ELF-1 (cell line): Measurements from ENCODE around the gene GTPBP3.

Experiments used
- DNase-seq: peaks from one replicate; pipeline ENCODE4 v3.0.0-alpha.2; 2016; ENCODE audit warnings: low read depth, low spot score

Gene GTPBP3

GRCh38 chr19:17309198-17309964 is 28.0 kb upstream of the GTPBP3 start, which contains the start of gene DDA1:
TSS of gene DDA1 (plus strand) at chr19:17309563. CDS start at chr19:17309655, 92 bp downstream.
- DNase-seq: peak; percentile 99

- no peak for DNase-seq
Observed at GRCh38 chr19:17309965-17310461, 27.3 kb upstream of the GTPBP3 start.

DNA sequence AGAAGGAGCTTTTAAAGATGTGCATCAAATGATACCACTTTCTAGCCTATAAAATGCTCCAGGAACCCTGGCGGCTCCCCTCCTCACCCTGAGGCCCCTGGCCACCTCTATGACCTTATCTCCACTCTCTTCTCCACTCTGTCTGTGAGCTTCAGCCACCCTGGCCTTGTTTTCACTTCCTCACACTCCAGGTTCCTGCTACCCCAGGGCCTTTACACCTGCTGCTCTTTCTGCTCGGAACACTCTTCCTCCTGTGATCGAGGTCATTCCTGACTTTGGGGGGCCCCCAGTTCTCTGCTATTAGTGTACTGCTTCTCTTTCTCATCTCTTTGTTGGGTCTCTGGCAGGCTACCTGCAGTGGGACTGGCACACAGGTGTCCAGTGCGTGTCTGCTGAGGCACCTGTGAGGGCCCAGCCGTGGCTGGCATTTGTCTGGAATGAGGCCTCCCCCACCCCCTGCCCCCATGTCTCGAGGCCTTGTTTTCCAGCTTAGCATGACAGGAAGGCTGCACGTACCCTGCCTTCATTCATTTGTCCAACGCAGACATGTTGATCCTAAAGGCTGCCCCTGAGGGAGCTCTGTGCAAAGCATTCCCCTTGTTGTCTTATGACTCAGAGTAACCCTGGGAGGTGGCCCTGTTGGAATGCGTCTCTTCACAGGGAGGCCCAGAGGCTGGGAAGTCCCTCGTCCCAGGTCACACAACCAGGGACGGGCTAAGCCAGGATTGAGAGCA is 25.7 kb upstream of the GTPBP3 start:
- DNase-seq: peak; percentile 86

DNA sequence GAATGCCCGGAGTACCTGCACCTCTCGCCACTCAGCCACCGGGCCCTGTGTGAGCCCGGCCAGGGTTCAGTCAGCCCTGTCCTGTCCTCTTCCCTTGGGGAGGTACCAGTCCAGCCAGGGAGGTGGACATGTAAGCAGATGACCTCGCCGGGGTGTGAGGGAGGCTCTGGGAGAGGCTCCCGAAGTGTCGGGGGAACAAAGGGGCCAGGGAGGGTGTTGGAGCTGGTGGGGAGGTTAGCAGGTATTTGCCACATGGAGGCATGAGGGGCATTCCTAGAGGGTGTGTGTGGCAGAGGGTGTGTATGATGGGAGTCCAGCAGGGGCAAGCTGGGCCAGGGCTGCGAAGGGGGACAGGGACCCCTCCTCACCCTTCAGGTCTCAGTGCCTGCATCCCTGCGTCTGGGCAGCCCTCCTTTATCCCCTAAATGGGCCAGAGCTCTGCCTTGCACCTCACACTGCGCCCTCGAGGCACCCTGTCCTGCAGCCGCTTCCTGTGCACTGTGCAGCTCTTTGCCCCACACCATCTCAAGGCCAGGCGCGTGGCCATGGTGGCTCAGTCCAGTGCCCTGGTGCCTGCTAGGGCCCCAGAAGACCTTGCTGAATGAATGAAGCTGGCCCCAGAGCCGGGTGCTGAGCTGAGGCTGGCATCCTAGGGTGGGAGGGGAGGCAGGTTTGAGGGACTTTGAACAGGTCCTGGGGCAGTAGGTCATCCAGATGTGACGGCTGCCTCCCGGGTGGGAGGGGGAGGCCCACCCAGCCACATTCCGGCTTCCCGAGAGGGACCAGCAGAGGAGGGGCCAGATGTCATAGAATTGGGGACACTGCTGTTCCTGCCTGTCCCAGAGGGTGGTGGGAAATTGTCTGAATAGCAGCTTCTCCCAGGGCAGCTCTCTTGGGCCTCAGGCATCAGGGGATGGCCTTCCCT is 24.9 kb upstream of the GTPBP3 start:
- DNase-seq: no peak

DNA sequence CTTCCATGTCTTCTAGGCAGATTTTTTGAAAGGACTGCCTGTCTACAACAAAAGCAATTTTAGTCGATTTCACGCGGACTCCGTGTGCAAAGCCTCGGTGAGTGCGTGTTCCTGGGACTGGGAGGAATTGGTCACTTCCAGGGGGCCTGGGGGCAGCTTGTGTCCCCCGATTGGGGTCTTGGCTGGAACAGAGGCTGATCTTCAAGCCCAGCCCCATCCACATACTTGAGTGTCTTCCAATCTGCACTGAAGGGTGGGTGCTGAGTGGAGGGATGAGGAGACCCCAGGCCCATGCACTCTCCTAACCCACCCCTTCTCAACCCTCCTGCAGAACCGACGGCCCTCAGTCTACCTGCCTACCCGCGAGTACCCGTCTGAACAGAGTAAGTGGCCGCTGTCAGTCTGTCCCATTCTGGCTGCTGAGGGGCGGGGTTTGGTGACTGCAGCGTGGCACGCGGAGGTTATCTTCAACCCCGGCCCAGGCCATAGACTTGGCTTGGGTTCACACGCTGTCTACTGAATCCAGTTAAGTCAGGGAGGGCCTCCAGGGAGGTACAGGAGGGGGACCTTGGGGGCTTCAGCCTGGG is 23.3 kb upstream of the GTPBP3 start:
- no peak for DNase-seq

DNA sequence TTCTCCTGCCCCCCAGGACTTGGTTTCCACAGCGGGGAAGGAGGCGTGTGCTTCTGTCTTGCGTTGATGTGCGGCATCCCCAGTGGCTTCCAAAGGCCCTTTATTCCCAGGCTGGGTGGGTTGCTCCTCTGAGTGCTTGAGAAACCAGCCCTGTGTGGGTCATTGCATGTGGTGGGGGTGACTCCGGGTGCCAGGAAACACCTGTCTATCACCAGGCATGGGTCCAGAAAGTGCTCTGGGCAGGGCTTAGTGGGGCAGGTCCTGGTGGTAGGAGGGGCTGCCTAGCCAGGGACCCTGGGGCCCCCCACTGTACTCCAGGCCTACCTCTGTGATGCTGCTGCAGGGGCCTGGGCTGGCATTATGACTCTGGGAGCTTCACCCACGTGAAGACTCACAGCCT is 18.4 kb upstream of the GTPBP3 start:
- DNase-seq: no peak

DNA sequence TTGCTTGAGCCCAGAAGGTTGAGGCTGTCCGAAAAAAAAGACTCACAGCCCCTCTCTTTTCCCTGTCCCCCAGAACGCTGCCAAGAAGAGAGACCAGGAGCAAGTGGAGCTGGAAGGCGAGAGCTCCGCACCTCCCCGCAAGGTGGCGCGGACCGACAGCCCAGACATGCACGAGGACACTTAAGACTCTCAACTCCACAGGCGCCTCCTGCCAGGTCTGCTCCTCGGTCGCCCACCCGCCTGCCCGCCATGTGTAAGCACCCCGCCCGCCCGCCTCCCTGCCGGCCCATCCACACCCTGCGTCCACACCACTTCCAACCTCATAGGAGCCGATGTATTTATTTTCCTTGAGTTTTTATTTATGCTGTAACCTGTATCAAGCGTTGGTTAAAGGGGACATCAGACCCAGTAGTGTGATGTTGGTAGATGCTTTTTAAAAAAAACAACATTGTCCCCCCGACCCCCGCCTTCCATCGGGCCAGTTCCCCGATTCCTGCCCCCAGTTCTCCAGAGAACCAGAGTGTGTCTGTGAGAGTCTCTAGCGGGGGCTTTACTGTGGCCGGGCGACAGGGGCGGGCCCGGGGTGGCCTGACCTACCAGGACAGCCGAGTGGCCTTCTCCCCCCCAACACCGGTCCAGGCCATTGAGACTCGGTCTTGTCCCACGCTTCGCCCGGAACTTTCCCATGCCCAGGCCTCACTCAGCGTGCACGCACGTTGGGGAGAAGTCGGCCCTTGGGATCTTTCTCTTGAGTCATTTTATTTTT is 17.7 kb upstream of the GTPBP3 start:
- DNase-seq: no peak

DNA sequence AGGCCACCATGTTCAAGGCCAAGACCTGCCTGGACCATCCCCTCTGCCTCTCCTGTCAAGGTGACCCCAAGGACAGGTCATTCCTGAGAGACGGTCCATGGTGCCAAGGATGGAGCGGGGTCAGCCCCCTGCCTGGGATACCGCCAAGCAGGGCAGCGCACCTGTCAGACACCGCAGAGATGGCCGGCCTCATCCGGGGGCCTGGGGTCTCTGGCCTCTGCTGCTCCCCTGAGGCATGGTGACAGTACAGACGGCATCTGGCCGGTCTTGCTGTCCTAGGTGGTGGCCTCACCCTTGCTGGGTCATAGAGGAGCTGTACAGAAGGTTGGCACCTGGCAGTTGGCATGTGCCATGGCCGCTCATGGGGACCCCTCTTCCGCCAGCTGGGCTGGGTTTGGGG is 16.9 kb upstream of the GTPBP3 start:
- DNase-seq: no peak

GRCh38 chr19:17321655-17322489 is 15.5 kb upstream of the GTPBP3 start:
- DNase-seq: no peak

GRCh38 chr19:17322854-17323253 is 14.5 kb upstream of the GTPBP3 start:
- DNase-seq: no peak

- DNase-seq: no peak
Observed at GRCh38 chr19:17323300-17323963, 13.9 kb upstream of the GTPBP3 start.

GRCh38 chr19:17323964-17324332 is 13.4 kb upstream of the GTPBP3 start:
- DNase-seq: peak; percentile 71

DNA sequence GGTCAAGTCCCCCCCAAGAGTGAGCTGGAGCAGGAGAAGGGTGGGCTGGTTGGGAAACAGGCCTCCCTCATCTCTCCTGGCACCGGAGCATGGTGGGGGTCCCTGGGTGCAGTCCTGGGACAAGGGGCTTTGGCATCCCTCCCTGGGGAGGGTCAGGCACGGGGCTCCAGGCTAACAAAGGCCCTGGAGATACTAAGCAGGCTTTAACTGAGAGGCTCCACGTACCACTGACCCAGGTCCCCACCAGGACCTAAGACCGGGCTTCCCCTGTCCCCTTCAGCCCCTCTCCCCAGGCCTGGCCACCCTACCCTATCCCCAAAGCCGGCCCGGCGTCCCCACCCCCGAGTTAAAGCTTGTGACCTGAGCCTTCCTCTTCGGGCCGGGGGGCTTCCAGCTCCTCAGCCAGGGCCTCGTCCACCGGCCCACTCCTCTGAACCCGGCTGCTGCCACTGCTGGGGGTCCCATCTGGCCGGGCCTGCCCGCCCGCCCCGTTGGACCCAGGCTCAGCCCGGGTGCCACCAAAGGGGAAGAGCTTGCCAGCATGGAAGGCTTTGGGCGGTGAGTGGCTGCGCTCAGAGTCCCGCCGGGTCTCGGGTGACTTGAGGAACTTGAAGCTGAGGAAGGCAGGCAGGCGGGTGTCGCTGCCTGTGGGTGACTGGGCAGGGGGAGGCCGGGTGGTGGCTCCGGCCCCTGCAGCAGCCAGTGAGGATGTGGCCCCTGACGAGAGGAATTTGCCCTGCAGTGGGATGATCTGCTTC is 12.8 kb upstream of the GTPBP3 start:
- no peak for DNase-seq

GRCh38 chr19:17325133-17325532 is 12.2 kb upstream of the GTPBP3 start:
- no peak for DNase-seq

- no peak for DNase-seq
Observed at GRCh38 chr19:17325881-17326594, 11.3 kb upstream of the GTPBP3 start.

DNA sequence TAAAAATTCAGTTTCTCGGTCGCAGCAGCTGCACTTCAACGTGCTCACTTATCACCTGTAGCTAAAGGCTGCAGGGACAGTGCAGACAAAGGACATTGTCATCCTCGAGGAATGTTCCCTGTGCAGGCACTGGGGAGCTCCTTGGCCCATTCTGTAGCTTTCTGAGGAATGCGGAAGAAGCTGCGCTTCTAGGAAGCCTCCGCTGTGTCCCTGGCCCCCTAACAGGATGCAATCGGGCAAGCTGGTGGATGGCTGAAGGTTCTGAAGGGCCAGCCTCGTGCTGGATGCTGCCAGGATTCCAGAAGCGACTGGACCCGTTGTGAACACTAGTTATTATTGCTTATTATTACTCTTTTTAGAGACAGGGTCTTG is 10.8 kb upstream of the GTPBP3 start:
- peak; percentile 86 for DNase-seq

- no peak for DNase-seq
Observed at GRCh38 chr19:17327068-17327653, 10.2 kb upstream of the GTPBP3 start.
